T-cell (primary cell): ENCODE results near the gene HARBI1. TPM values are rescaled to one million over a fixed set of nuclear protein-coding genes. Genes with fewer than 3 reads are reported as not detected.

Source experiments
- ATAC-seq, 4 experiments: fragments of 200-7000 bp in 3 of 4; fragments of 150-1000 bp in 1 of 4; cut with Tn5 transposase; replicated peaks in 1 of 4; 1 replicate in 3 of 4; 2 replicates in 1 of 4; pipeline ENCODE4 v1.10.0; 2021; ENCODE audit warnings: moderate library complexity in 3 of 4, mild to moderate bottlenecking in 2 of 4, moderate number of reproducible peaks in 1 of 4
- CTCF ChIA-PET, 2 donors: fragments of 300-600 bp; sonication (Branson Sonifier 250); formaldehyde crosslinking; loops; one replicate each; lab custom pipeline; 2022; ENCODE audit warnings: antibody characterized with exemption in 2 of 2; lab: Charles Lee
- POLR2A ChIA-PET, 2 donors: fragments of 300-600 bp; sonication (Branson Sonifier 250); formaldehyde crosslinking; loops; one replicate each; lab custom pipeline; 2022; ENCODE audit warnings: antibody characterized with exemption in 2 of 2; lab: Charles Lee
- DNase-seq, 35 experiments: peaks; one replicate each; pipeline versions ENCODE4 v3.0.0 to v3.0.0-alpha.2; 2013 to 2023
- H3K27ac ChIP-seq: one replicate; pipeline ENCODE4 v1.5.1; 2013; ENCODE audit warnings: low read length
- H3K27me3 ChIP-seq, 2 experiments: replicated peaks in 1 of 2; 1 replicate in 1 of 2; 2 replicates in 1 of 2; pipeline versions ENCODE4 v1.6.1 to v1.7.0; 2013; ENCODE audit warnings: low read length in 1 of 2, mixed read lengths in 1 of 2; ENCODE audit not compliant: control insufficient read depth in 2 of 2, insufficient read depth in 2 of 2; ENCODE audit errors: extremely low read depth in 1 of 2
- H3K36me3 ChIP-seq, 2 donors: 1 replicate in 1 of 2; 2 replicates in 1 of 2; pipeline versions ENCODE4 v1.6.1 to v1.7.0; 2013; ENCODE audit warnings: low read length in 1 of 2; ENCODE audit not compliant: control insufficient read depth in 2 of 2, insufficient read depth in 1 of 2; ENCODE audit errors: extremely low read depth in 1 of 2
- H3K4me1 ChIP-seq, 2 experiments: 1 replicate in 1 of 2; 2 replicates in 1 of 2; pipeline versions ENCODE4 v1.6.1 to v1.7.0; 2013; ENCODE audit warnings: low read length in 2 of 2, mixed read lengths in 1 of 2; ENCODE audit not compliant: insufficient read depth in 2 of 2, control insufficient read depth in 1 of 2; ENCODE audit errors: extremely low read depth in 1 of 2
- H3K4me3 ChIP-seq, 2 donors: 1 replicate in 1 of 2; 2 replicates in 1 of 2; pipeline versions ENCODE4 v1.5.1 to v1.7.0; 2013; ENCODE audit warnings: mild to moderate bottlenecking in 2 of 2, low read length in 1 of 2, moderate library complexity in 1 of 2; ENCODE audit not compliant: control insufficient read depth in 1 of 2; ENCODE audit errors: extremely low read depth in 1 of 2
- H3K9me3 ChIP-seq: 2 replicates; pipeline ENCODE4 v1.7.0; 2013
- H3K27ac Mint-ChIP-seq, 2 donors: one replicate each; pipeline ENCODE4 v1.8.0; 2020 to 2021; ENCODE audit warnings: mild to moderate bottlenecking in 2 of 2, mixed read lengths in 2 of 2
- H3K27me3 Mint-ChIP-seq, 2 donors: one replicate each; pipeline ENCODE4 v1.8.0; 2021 to 2022; ENCODE audit warnings: mixed read lengths in 2 of 2
- H3K36me3 Mint-ChIP-seq: one replicate; pipeline ENCODE4 v1.8.0; 2021; ENCODE audit warnings: mixed read lengths
- H3K4me1 Mint-ChIP-seq, 3 donors: one replicate each; pipeline ENCODE4 v1.8.0; 2020 to 2022; ENCODE audit warnings: mixed read lengths in 3 of 3, mild to moderate bottlenecking in 1 of 3
- H3K4me3 Mint-ChIP-seq, 3 donors: one replicate each; pipeline ENCODE4 v1.8.0; 2020 to 2022; ENCODE audit warnings: mild to moderate bottlenecking in 3 of 3, mixed read lengths in 3 of 3, moderate library complexity in 3 of 3
- H3K9me3 Mint-ChIP-seq, 3 donors: one replicate each; pipeline ENCODE4 v1.8.0; 2020 to 2022; ENCODE audit warnings: mixed read lengths in 3 of 3
- WGBS: methylation state at CpG from one replicate; pipeline ENCODE4 v1.1.5; 2013; ENCODE audit warnings: missing lambda C conversion rate; ENCODE audit not compliant: insufficient coverage; 5-methylcytosine and 5-hydroxymethylcytosine counted together
- total RNA-seq, 35 experiments: library from RNA in 6 of 35; stranded (reverse) in 6 of 35; fragments of 120-200 nt in 1 of 35; gene quantifications; one replicate each; pipeline versions ENCODE4 v1.2.1 to v1.2.4 and lab custom pipeline; 2013 to 2026

Gene HARBI1
- total RNA-seq, 5 donors from 2014 or later (not counting 1 experiment from before 2014, with no cell fraction given) = 6.7 to 17.3 (median 10.3) TPM

GRCh38 chr11:46643986-46644385 lies 27.0 kb upstream of the HARBI1 start:
- Mint-ChIP-seq H3K4me1 (peaks cover 13 to 20% (median 16%) of the 10 kb centered on the region in 3 donors), H3K27me3 (no peaks in the 10 kb centered on the region), H3K9me3 (peaks cover 0 to 2% (median 0%) of the 10 kb centered on the region in 3 donors), H3K36me3 (peaks cover 46% of the 10 kb centered on the region), H3K4me3 (no peak overlapping the region), H3K27ac (no peak overlapping the region)
- Histone ChIP-seq H3K27ac (no peak overlapping the region), H3K9me3 (no peaks in the 10 kb centered on the region), H3K4me1 (peaks cover 0 to 2% of the 10 kb centered on the region in 2 experiments), H3K27me3 (no peaks in the 10 kb centered on the region), H3K4me3 (no peak overlapping the region), H3K36me3 (peaks cover 10 to 60% of the 10 kb centered on the region in 2 donors)
- ATAC-seq (no peak), DNase-seq (no peak)
- ChIA-PET CTCF (no interaction called here), POLR2A (interaction anchor here (0.6 to 0.7 kb wide), 2 partner anchors 60 to 595 kb away, joined by 3 read pairs; no protein-coding TSS in a partner anchor)

- no peak overlapping the region for H3K27ac ChIP-seq
- Mint-ChIP-seq H3K36me3 (peaks cover 47% of the 10 kb centered on the region), H3K4me3 (no peak overlapping the region), H3K9me3 (peaks cover 0 to 2% (median 0%) of the 10 kb centered on the region in 3 donors), H3K4me1 (peaks cover 15 to 21% (median 16%) of the 10 kb centered on the region in 3 donors), H3K27me3 (no peaks in the 10 kb centered on the region), H3K27ac (peak overlapping the region; percentile 22 to 25)
- CTCF ChIA-PET = interaction anchor here in 1 of 2 donors (0.6 kb wide), 1 partner anchor 12 kb away, joined by 3 read pairs; no protein-coding TSS in a partner anchor
- H3K9me3 ChIP-seq = no peaks in the 10 kb centered on the region
- POLR2A ChIA-PET = interaction anchor here in 1 of 2 donors (0.7 kb wide), 1 partner anchor 595 kb away, joined by 3 read pairs; no protein-coding TSS in a partner anchor
- peaks cover 10 to 61% of the 10 kb centered on the region in 2 donors for H3K36me3 ChIP-seq
- peaks cover 0 to 2% of the 10 kb centered on the region in 2 experiments for H3K4me1 ChIP-seq
- ATAC-seq = no peak
- WGBS = no CpG with 5 or more reads among the region's 3 CpGs
- no peak for DNase-seq
- no peak overlapping the region for H3K4me3 ChIP-seq
- no peaks in the 10 kb centered on the region for H3K27me3 ChIP-seq
Measured at GRCh38 chr11:46643531-46643930, 26.5 kb upstream of the HARBI1 start.

- Mint-ChIP-seq H3K4me1 (peaks cover 18 to 23% (median 22%) of the 10 kb centered on the region in 3 donors), H3K36me3 (peaks cover 50% of the 10 kb centered on the region), H3K27me3 (no peaks in the 10 kb centered on the region), H3K27ac (no peak overlapping the region), H3K4me3 (no peak overlapping the region), H3K9me3 (peaks cover 0 to 2% (median 0%) of the 10 kb centered on the region in 3 donors)
- Histone ChIP-seq H3K27me3 (no peaks in the 10 kb centered on the region), H3K9me3 (no peaks in the 10 kb centered on the region), H3K4me3 (no peak overlapping the region), H3K27ac (no peak overlapping the region), H3K4me1 (peaks cover 0 to 2% of the 10 kb centered on the region in 2 experiments), H3K36me3 (peaks cover 10 to 61% of the 10 kb centered on the region in 2 donors)
- CTCF ChIA-PET = interaction anchor here in 1 of 2 donors (0.6 kb wide), 2 partner anchors 12 to 40 kb away, joined by 3 read pairs; no protein-coding TSS in a partner anchor
- POLR2A ChIA-PET = no interaction called here
- DNase-seq = peak in 4 of 35 experiments; percentile 8 to 24 (median 10)
- WGBS = 100% methylated on average over 2 of the region's 8 CpGs
- ATAC-seq = peak in 2 of 4 experiments; percentile 40 to 47
Measured at GRCh38 chr11:46642627-46643335, 25.8 kb upstream of the HARBI1 start.

DNA sequence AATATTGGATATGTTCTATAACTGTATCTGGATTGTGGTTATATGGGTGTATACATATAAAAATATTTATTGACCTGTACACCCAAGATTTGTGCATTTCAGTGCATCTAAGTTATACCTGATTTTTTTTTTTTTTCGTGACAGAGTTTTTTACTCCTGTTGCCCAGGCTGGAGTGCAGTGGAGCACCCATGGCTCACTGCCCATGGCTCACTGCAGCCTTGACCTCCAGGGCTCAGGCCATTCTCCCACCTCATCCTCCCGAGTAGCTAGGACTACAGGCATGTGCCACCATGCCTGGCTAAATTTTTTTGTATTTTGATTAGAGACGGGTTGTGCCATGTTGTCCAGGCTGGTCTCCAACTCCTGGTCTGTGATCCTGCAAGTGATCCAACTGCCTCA lies 24.6 kb upstream of the HARBI1 start:
- DNase-seq (no peak), ATAC-seq (no peak)
- Histone ChIP-seq H3K4me1 (peaks cover 0 to 2% of the 10 kb centered on the region in 2 experiments), H3K4me3 (no peak overlapping the region), H3K27me3 (no peaks in the 10 kb centered on the region), H3K27ac (no peak overlapping the region), H3K36me3 (peaks cover 10 to 58% of the 10 kb centered on the region in 2 donors), H3K9me3 (no peaks in the 10 kb centered on the region)
- Mint-ChIP-seq H3K9me3 (peaks cover 0 to 2% (median 0%) of the 10 kb centered on the region in 3 donors), H3K36me3 (peaks cover 50% of the 10 kb centered on the region), H3K27me3 (no peaks in the 10 kb centered on the region), H3K27ac (no peak overlapping the region), H3K4me3 (no peak overlapping the region), H3K4me1 (peaks cover 18 to 23% (median 22%) of the 10 kb centered on the region in 3 donors)
- 100% methylated on average over 2 of the region's 3 CpGs for WGBS
- CTCF ChIA-PET = interaction anchor here (0.6 kb wide), 2 partner anchors 382 to 830 kb away, joined by 4 read pairs; no protein-coding TSS in a partner anchor
- POLR2A ChIA-PET = interaction anchor here (0.6 kb wide), 2 partner anchors 29 to 391 kb away, joined by 3 to 4 read pairs; no protein-coding TSS in a partner anchor

- DNase-seq = no peak
- H3K9me3 Mint-ChIP-seq = peaks cover 0 to 2% (median 0%) of the 10 kb centered on the region in 3 donors
- no peaks in the 10 kb centered on the region for H3K27me3 Mint-ChIP-seq
- Histone ChIP-seq H3K9me3 (no peaks in the 10 kb centered on the region), H3K4me3 (no peak overlapping the region), H3K36me3 (peaks cover 0 to 52% of the 10 kb centered on the region in 2 donors), H3K27ac (no peak overlapping the region), H3K27me3 (no peaks in the 10 kb centered on the region), H3K4me1 (peaks cover 0 to 2% of the 10 kb centered on the region in 2 experiments)
- H3K27ac Mint-ChIP-seq = no peak overlapping the region
- peaks cover 18 to 23% (median 22%) of the 10 kb centered on the region in 3 donors for H3K4me1 Mint-ChIP-seq
- no CpG with 5 or more reads among the region's 6 CpGs for WGBS
- POLR2A ChIA-PET = interaction anchor here in 1 of 2 donors (0.6 kb wide), 1 partner anchor 13 kb away, joined by 3 read pairs; no protein-coding TSS in a partner anchor
- ATAC-seq = no peak
- no peak overlapping the region for H3K4me3 Mint-ChIP-seq
- CTCF ChIA-PET = interaction anchor here in 1 of 2 donors (0.7 kb wide), 1 partner anchor 523 kb away, joined by 4 read pairs; no protein-coding TSS in a partner anchor
- peaks cover 53% of the 10 kb centered on the region for H3K36me3 Mint-ChIP-seq
Measured at GRCh38 chr11:46640036-46640788, 23.2 kb upstream of the HARBI1 start.
